Osteoblast (primary cell): ENCODE results near the gene PRR23C. TPM values are rescaled to one million over a fixed set of nuclear protein-coding genes. Genes with fewer than 3 reads are reported as not detected.

Experiments used
- DNase-seq: peaks from one replicate; pipeline ENCODE4 v3.0.0; 2011; ENCODE audit warnings: low spot score, mixed read lengths; ENCODE audit not compliant: insufficient read length; ENCODE audit errors: missing footprints
- H2AFZ ChIP-seq: 2 replicates; pipeline ENCODE4 v1.6.0; 2011; ENCODE audit warnings: mild to moderate bottlenecking, low read length
- H3K27ac ChIP-seq: 2 replicates; pipeline ENCODE4 v1.5.1; 2011; ENCODE audit warnings: mild to moderate bottlenecking, low read depth, low read length, moderate library complexity
- H3K27me3 ChIP-seq: 2 replicates; pipeline ENCODE4 v1.6.0; 2012; ENCODE audit warnings: mild to moderate bottlenecking, control low read depth, inconsistent platforms, low read length, moderate library complexity; ENCODE audit not compliant: insufficient read depth
- H3K36me3 ChIP-seq: 2 replicates; pipeline ENCODE4 v1.5.1; 2011; ENCODE audit warnings: mild to moderate bottlenecking, low read length, control low read depth, moderate library complexity; ENCODE audit not compliant: insufficient read depth
- H3K4me1 ChIP-seq: 2 replicates; pipeline ENCODE4 v1.5.1; 2011; ENCODE audit warnings: mild to moderate bottlenecking, low read length, control low read depth, moderate library complexity; ENCODE audit not compliant: insufficient read depth
- H3K4me2 ChIP-seq: 2 replicates; pipeline ENCODE4 v1.6.0; 2011; ENCODE audit warnings: mild to moderate bottlenecking, low read length; ENCODE audit not compliant: insufficient read depth
- H3K4me3 ChIP-seq: fragments of 200-600 bp; sonication (generic); 3 replicates; pipeline ENCODE4 v1.5.1; 2012; ENCODE audit warnings: mild to moderate bottlenecking, low read length, inconsistent platforms; ENCODE audit not compliant: insufficient read depth
- H3K79me2 ChIP-seq: 2 replicates; pipeline ENCODE4 v1.6.0; 2012; ENCODE audit warnings: mild to moderate bottlenecking, low read length, control low read depth, inconsistent platforms; ENCODE audit not compliant: insufficient read depth
- H3K9me3 ChIP-seq: 2 replicates; pipeline ENCODE4 v1.5.1; 2011; ENCODE audit warnings: low read depth, low read length, control low read depth
- H4K20me1 ChIP-seq: 2 replicates; pipeline ENCODE4 v1.6.0; 2012; ENCODE audit warnings: mild to moderate bottlenecking, low read length, control low read depth; ENCODE audit not compliant: insufficient read depth
- CTCF ChIP-seq: IDR thresholded peaks from 2 replicates; pipeline ENCODE4 v1.5.1; 2011; ENCODE audit warnings: mild to moderate bottlenecking, low read depth, low read length, moderate library complexity; ENCODE audit errors: extremely low read depth
- total RNA-seq: library from RNA; depleted of rRNA; stranded (reverse); fragments of >200 nt; gene quantifications from 2 replicates; pipeline ENCODE4 v1.2.3, GENCODE V29; 2012

The PRR23C gene
- total RNA-seq, 1 donor: not detected

GRCh38 chr3:139052802-139053600, 8.3 kb upstream of the PRR23C start:
- Histone ChIP-seq H3K36me3 (no peaks in the 10 kb centered on the region), H3K4me3 (no peak overlapping the region), H3K9me3 (no peaks in the 10 kb centered on the region), H3K79me2 (no peaks in the 10 kb centered on the region), H3K4me2 (no peak overlapping the region), H4K20me1 (no peaks in the 10 kb centered on the region), H3K27me3 (no peaks in the 10 kb centered on the region), H2AFZ (no peak overlapping the region), H3K27ac (no peak overlapping the region), H3K4me1 (no peaks in the 10 kb centered on the region)
- no peak for DNase-seq
- TF ChIP-seq CTCF: no peak

GRCh38 chr3:139043554-139044365, 932 bp downstream of the PRR23C start:
- Histone ChIP-seq H3K4me2 (no peak overlapping the region), H3K79me2 (no peaks in the 10 kb centered on the region), H3K9me3 (no peaks in the 10 kb centered on the region), H3K36me3 (no peaks in the 10 kb centered on the region), H2AFZ (no peak overlapping the region), H4K20me1 (no peaks in the 10 kb centered on the region), H3K4me3 (no peak overlapping the region), H3K27ac (no peak overlapping the region), H3K4me1 (no peaks in the 10 kb centered on the region), H3K27me3 (no peaks in the 10 kb centered on the region)
- TF ChIP-seq CTCF: no peak
- DNase-seq: no peak

- TF ChIP-seq CTCF: no peak
- no peak for DNase-seq
- H3K4me2 ChIP-seq: no peak overlapping the region
These were observed 7.2 kb downstream of the PRR23C start for GRCh38 chr3:139037478-139037877.

More at GRCh38 chr3:139037478-139037877, 7.2 kb downstream of the PRR23C start:
- Histone ChIP-seq H3K4me3 (no peak overlapping the region), H3K9me3 (no peaks in the 10 kb centered on the region), H2AFZ (no peak overlapping the region), H3K79me2 (no peaks in the 10 kb centered on the region), H3K27ac (no peak overlapping the region), H3K4me1 (no peaks in the 10 kb centered on the region), H3K27me3 (no peaks in the 10 kb centered on the region), H3K36me3 (no peaks in the 10 kb centered on the region), H4K20me1 (no peaks in the 10 kb centered on the region)
